Cardiac fibroblast (primary cell): ENCODE results near the gene IFNGR2.
"Not testable (repeated sequence)": the region's sequence is repeated elsewhere in the genome, so short reads cannot be mapped to it uniquely, and the experiment has no call there.

Source experiments
- DNase-seq, 2 donors: peaks; one replicate each; pipeline versions ENCODE4 v3.0.0 to v3.0.0-alpha.2; 2010; ENCODE audit warnings: low read depth in 2 of 2
- H3K4me3 ChIP-seq, 2 donors: replicated peaks in 1 of 2; 1 replicate in 1 of 2; 2 replicates in 1 of 2; pipeline ENCODE4 v1.5.1; 2011; ENCODE audit warnings: low read depth in 2 of 2, low read length in 2 of 2, mild to moderate bottlenecking in 2 of 2, moderate library complexity in 1 of 2
- TF ChIP-seq, protein P1 (sequence below): IDR thresholded peaks from one replicate; pipeline ENCODE4 v1.5.1; 2011; ENCODE audit warnings: low read depth, mild to moderate bottlenecking, low read length, inconsistent platforms

Gene IFNGR2

DNA sequence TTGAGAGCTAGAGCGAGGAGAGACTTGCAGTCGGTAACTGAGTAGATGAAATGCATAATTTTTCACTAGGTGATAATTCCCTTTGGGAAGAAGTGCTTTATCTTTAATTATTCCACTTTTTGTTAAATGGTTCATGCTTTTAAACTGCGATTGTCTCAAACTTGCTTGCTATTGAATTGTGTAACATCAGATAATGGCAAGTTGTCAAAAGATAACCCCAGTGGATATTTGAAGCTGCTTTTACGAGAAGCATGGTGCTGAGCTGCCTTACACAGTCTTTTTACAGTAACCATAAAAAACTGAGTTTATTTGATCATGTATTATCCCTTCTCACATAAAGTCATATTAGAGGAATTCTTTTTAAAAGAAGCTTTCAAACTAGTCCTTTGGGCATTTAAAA, 46.4 kb downstream of the IFNGR2 start:
- no peak overlapping the region for H3K4me3 ChIP-seq
- no peak for DNase-seq

GRCh38 chr21:33451634-33452071, 48.4 kb downstream of the IFNGR2 start:
- H3K4me3 ChIP-seq: no peak overlapping the region
- DNase-seq: peak in 1 of 2 donors; percentile 41
- TF ChIP-seq, protein P1, sequence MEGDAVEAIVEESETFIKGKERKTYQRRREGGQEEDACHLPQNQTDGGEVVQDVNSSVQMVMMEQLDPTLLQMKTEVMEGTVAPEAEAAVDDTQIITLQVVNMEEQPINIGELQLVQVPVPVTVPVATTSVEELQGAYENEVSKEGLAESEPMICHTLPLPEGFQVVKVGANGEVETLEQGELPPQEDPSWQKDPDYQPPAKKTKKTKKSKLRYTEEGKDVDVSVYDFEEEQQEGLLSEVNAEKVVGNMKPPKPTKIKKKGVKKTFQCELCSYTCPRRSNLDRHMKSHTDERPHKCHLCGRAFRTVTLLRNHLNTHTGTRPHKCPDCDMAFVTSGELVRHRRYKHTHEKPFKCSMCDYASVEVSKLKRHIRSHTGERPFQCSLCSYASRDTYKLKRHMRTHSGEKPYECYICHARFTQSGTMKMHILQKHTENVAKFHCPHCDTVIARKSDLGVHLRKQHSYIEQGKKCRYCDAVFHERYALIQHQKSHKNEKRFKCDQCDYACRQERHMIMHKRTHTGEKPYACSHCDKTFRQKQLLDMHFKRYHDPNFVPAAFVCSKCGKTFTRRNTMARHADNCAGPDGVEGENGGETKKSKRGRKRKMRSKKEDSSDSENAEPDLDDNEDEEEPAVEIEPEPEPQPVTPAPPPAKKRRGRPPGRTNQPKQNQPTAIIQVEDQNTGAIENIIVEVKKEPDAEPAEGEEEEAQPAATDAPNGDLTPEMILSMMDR: no peak

More for the DNA sequence above, 46.4 kb downstream of the IFNGR2 start:
- TF ChIP-seq, protein P1: no peak

GRCh38 chr21:33452362-33452761, 49.1 kb downstream of the IFNGR2 start:
- no peak for DNase-seq
- H3K4me3 ChIP-seq: no peak overlapping the region
- TF ChIP-seq, protein P1: no peak

DNA sequence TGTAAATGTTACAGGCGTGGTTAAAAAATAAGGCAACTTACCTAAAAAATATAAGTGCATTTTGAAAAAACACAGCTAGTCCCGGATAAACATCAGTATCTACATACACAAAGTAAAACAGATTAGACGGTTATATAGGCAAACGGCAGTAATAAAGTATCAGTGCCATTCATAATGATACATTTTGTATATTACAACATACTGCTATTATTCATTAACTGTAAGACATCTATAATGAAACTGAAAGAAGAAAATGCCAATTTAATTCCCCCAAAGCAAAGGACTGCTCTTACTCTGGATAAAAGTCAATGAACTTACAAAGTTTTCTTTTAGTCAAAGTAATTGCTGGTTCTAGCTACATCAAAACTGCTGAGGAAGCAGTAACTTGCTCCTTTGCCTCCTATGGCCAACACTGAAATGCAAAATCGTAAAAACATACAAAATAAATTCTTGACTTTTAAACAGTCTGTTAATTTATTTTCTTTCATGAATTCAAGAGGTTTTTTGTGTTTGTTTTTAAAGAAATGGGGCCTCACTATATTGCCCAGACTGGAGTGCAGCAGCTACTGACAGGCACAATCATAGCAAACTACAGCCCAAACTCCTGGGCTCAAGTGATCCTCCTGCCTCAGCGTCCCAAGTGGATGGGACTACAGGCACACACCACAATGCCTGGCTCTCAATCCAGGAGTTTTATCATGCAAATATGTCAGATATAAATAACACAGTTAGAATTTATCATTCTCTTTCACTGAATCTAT, 52.7 kb downstream of the IFNGR2 start:
- DNase-seq: no peak
- TF ChIP-seq, protein P1: no peak

DNA sequence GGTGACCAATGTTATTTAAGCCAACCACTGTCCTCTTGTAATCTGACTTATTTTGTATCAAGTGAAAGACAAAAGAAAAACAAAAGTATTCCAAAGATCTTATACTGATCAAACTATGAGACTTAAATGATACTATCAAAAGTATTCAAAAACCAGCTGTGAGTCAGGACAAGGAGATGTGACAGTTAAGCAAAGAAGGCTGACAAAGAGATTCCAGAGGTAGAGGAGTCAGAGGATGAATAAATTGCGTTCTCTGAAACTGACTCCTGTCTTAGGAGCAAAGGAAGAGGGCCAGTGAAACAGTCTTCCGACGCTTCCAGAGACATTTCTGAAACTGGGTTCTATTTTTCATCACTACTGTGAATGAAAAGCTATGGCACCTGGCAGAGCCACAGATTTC, 55.6 kb downstream of the IFNGR2 start:
- no peak for DNase-seq
- TF ChIP-seq, protein P1: no peak
- no peak overlapping the region for H3K4me3 ChIP-seq

More for the DNA sequence above, 52.7 kb downstream of the IFNGR2 start:
- H3K4me3 ChIP-seq: no peak overlapping the region

DNA sequence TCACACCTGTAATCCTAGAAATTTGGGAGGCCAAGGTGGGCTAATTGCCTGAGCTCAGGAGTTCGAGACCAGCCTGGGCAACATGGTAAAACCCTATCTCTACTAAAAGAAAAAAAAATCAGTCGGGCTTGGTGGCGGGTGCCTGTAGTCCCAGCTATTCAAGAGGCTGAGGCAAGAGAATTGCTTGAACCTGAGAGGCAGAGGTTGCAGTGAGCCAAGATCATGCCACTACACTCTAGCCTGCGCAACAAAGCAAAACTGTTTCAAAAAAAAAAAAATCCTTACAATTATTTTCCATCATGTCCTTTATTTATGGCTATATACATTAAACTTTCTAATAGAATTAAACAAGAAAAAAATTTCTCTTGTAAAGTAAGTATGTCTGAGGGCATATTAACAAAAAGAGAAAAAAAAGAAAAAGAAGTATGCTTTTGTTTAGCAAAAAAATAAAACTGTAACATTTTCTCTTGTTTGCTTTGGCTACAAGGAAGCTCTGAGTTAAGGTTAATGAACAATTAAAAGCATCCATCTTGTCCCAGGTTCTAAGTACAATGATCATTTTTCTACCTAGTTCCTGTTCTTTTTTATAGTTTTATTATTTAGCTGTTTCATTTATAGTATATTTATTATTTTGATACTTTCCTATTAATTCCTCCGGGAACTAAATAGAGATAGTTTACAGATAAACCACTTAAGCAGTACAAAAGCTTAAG, 58.5 kb downstream of the IFNGR2 start:
- TF ChIP-seq, protein P1: no peak
- DNase-seq: no peak
- no peak overlapping the region for H3K4me3 ChIP-seq

DNA sequence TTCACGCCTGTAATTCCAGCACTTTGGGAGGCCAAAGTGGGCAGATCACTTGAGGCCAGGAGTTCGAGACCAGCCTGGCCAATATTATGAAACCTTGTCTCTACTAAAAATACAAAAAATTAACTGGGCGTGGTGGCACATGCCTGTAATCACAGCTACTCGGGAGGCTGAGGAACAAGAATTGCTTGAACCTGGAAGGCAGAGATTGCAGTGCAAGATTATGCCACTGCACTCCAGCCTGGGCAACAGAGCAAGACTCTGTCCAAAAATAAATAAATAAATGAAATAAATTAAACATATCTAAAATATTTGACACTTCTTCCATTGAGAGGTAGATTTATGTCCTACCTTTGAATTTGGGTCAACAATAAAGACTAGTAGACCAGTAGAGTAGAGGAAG, 66.0 kb downstream of the IFNGR2 start:
- H3K4me3 ChIP-seq, DNase-seq: not testable (repeated sequence)
